ENCODE measurements around the gene DOC2B.

DNA sequence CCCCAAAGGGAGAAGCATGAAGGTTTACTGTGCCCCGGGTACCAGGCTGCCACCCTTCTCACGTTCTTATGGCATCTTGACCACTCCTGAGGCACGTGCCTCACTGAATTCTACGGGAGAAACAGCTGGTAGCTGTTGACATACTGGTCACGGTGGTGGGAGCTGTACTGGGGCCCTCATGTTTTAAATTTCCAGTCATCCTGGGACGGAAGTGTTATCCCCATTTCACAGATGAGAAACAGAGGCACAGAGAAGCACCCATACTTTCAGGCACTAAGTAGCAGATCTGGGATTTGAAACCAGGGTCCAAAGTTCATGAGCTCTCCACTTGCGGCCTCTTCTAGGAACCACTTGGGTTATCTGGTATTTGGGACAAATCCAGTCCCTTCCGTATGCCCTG, 26.3 kb upstream of the DOC2B start:
- TF ChIP-seq, protein P1, sequence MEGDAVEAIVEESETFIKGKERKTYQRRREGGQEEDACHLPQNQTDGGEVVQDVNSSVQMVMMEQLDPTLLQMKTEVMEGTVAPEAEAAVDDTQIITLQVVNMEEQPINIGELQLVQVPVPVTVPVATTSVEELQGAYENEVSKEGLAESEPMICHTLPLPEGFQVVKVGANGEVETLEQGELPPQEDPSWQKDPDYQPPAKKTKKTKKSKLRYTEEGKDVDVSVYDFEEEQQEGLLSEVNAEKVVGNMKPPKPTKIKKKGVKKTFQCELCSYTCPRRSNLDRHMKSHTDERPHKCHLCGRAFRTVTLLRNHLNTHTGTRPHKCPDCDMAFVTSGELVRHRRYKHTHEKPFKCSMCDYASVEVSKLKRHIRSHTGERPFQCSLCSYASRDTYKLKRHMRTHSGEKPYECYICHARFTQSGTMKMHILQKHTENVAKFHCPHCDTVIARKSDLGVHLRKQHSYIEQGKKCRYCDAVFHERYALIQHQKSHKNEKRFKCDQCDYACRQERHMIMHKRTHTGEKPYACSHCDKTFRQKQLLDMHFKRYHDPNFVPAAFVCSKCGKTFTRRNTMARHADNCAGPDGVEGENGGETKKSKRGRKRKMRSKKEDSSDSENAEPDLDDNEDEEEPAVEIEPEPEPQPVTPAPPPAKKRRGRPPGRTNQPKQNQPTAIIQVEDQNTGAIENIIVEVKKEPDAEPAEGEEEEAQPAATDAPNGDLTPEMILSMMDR (IDR thresholded peaks at IDR 0.05; ENCODE audit: low read length) = no peak
- no peak for TF ChIP-seq EZH2 (IDR thresholded peaks at IDR 0.05; ENCODE audit: borderline replicate concordance, low read length)

All from OCI-LY1 (cell line).